RPMI7951 (cell line): ENCODE measurements around the gene GAPVD1. TPM values are rescaled to one million over a fixed set of nuclear protein-coding genes. Genes with fewer than 3 reads are reported as not detected.
"Not testable (repeated sequence)": the region's sequence is repeated elsewhere in the genome, so short reads cannot be mapped to it uniquely, and the experiment has no call there.

ENCODE experiments used
- DNase-seq: peaks from one replicate; pipeline ENCODE4 v3.0.0-alpha.2; 2012; ENCODE audit warnings: low read depth
- total RNA-seq: library from RNA; depleted of rRNA; stranded (reverse); fragments of >200 nt; shearing (Covaris generic); gene quantifications from 2 replicates; pipeline ENCODE4 v1.2.3, GENCODE V29; 2014; rRNA removed

Gene GAPVD1, protein sequence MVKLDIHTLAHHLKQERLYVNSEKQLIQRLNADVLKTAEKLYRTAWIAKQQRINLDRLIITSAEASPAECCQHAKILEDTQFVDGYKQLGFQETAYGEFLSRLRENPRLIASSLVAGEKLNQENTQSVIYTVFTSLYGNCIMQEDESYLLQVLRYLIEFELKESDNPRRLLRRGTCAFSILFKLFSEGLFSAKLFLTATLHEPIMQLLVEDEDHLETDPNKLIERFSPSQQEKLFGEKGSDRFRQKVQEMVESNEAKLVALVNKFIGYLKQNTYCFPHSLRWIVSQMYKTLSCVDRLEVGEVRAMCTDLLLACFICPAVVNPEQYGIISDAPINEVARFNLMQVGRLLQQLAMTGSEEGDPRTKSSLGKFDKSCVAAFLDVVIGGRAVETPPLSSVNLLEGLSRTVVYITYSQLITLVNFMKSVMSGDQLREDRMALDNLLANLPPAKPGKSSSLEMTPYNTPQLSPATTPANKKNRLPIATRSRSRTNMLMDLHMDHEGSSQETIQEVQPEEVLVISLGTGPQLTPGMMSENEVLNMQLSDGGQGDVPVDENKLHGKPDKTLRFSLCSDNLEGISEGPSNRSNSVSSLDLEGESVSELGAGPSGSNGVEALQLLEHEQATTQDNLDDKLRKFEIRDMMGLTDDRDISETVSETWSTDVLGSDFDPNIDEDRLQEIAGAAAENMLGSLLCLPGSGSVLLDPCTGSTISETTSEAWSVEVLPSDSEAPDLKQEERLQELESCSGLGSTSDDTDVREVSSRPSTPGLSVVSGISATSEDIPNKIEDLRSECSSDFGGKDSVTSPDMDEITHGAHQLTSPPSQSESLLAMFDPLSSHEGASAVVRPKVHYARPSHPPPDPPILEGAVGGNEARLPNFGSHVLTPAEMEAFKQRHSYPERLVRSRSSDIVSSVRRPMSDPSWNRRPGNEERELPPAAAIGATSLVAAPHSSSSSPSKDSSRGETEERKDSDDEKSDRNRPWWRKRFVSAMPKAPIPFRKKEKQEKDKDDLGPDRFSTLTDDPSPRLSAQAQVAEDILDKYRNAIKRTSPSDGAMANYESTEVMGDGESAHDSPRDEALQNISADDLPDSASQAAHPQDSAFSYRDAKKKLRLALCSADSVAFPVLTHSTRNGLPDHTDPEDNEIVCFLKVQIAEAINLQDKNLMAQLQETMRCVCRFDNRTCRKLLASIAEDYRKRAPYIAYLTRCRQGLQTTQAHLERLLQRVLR (N-terminal part only)
- 22.2 and 24.9 TPM in 2 replicates for total RNA-seq

DNA sequence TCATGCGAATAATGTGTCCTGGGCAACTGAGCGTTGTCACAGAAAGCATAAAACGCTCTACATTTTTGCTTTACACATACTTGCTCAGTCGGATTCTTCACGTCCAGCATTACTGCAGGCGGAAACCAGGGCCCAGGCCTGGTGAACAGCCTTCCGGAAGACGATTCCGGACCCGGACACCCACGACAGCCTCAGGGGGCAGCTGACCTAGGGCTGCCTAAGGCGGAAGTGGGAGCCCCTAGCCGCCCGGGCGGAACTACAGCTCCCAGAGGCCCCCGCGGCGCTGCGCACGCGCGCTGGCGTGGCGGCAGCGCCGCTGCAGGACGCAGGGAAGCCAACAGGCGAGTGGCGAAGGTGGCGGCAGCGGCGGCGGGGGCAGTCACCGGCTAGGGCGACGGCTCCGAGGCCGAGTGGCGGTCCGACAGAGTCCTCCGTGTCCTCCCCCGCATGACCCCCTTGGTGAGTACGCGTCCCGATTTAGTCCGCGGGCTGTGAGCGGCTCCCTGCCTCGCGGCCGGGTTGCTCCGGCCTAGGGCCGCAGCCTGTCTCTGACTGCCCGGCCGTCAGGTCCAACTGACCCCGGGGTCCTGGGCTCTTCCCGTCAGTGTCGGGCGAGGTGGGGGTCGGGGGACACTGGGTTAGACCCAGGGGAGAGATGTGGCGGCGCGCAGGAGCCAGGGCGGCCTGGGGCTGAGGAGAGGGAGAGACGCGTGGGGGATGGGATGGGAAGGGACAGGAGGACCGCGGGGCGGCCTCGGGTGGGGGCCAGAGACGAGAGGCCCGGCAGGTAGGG is at the start of gene GAPVD1:
GAPVD1 (plus strand) TSS at position 326 of the 793 bp plus-strand sequence. CDS start 37,096 bp downstream, outside the sequence.
- peak; percentile 91 for DNase-seq

DNA sequence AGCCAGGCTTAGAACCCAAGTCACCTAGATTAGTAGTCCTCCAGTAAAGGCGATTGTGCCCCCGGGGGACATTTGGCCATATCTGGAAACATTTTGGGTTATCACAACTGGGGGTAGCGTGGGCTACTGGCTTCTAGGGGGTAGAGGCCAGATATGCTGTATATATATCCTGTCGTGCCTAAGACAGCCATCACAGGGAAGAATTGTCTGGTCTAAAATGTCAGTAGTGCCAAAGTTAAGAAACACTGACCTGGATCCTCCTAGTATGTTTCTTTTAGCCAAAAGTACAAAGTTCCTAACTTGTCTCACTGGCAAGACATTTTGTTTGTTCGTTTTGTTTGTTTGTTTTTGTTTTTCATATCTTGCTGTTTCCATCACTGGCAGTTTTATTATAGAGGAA is 47.4 kb upstream of the GAPVD1 start:
- no peak for DNase-seq

DNA sequence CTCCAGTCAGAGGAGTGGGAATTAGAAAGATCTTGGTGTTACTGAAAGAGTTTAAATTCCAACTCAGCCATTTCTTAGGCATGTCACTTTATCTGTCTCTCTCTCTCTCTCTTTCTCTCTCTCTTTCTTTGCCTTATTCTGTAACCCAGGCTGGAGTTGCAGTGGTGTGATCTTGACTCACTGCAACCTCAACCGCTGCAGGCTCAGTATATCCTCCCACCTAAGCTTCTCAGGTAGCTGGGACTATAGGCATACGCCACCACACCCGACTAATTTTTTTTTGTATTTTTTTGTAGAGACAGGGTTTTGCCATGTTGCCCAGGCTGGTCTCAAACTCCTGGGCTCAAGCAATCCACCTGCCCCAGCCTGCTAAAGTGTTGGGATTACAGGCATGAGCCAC is 43.0 kb upstream of the GAPVD1 start:
- no peak for DNase-seq

DNA sequence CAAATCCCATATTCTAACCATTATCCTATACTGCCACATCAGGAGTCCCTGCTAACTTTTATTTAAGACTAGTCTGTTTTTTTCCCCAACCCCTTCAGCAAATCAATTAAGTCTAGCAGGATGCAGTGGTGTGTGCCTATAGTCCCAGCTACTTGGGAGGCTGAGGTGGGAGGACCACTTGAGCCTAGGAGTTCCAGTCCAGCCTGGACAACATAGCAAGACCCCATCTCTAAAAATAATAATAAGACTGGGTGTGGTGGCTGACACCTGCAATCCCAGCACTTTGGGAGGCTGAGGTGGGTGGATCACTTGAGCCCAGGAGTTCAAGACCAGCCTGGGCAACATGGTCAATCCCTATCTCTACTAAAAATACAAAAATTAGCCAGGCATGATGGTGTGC is 36.8 kb upstream of the GAPVD1 start:
- DNase-seq, result not testable (repeated sequence)

DNA sequence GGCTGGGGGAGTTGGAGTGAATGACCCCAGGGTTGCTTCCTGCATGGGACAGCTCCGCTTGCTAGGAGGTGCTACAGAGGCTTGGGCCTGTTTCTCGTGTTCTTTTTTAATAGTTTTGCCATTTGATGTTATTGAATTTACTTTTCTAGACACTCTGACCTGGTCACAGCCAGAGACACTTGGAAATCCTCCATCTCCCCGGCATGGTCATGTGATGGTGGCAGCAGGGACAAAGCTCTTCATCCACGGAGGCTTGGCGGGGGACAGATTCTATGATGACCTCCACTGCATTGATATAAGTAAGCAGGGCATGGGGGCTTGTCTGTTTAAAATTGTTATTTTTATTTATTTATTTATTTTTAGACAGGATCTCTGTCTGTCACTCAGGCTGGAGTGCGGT is 33.9 kb upstream of the GAPVD1 start:
- DNase-seq, result no peak

DNA sequence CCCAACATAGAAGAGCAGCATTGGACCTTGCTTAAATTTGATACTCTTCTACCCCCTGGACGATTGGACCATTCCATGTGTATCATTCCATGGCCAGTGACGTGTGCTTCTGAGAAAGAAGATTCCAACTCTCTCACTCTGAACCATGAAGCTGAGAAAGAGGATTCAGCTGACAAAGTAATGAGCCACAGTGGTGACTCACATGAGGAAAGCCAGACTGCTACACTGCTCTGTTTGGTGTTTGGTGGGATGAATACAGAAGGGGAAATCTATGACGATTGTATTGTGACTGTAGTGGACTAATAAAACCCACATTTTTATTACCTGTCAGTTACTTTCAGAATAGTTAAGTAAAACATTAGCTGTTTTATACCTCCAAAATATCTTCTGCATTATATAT is 27.9 kb upstream of the GAPVD1 start:
- peak; percentile 87 for DNase-seq

DNA sequence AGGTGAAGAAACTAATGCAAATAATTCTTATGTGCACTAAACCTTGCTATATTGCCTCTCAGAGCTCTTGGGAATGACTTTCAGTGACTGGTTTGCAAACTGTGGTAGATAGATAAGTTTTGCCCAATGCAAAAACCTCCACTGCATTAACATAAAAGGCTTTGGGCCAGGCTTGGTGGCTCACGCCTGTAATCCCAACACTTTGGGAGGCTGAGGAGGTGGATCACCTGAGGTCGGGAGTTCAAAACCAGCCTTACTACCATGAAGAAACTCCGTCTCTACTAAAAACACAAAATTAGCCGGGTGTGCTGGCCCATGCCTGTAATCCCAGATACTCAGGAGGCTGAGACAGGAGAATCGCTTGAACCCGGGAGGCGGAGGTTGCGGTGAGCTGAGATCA is 27.5 kb upstream of the GAPVD1 start:
- DNase-seq, result not testable (repeated sequence)

DNA sequence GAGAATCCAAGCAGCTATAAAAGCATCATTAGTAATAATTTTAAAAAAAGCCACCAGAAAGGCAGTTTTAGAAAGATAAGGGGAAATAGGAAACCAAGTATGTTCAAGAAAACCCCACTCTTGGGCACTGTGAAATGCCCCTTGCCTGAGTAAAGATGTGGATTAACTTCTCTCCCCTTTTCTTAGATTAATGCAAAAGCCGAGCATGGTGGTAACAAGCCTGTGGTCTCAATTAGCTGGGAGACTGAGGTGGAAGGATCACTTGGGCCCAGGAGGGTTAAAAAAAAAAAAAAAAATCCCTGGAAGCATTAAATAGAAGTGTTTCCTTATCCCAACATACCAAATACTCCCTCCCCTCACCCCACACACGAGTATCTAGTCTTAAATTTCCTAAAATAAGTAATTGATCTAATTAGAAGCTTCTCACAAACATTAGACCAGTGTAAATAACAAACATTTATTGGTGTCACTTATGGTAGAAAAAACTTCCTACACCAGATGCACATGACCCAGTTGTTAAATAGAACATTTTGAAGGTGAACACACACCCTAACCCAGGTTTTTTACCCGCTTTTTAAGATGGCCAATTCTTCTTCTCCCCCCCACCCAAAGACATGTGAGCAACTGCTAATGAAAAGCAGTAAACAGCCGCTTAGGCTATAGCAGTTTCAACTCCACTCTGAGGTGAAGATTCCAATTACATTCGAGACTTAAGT is 25.7 kb upstream of the GAPVD1 start:
- no peak for DNase-seq

DNA sequence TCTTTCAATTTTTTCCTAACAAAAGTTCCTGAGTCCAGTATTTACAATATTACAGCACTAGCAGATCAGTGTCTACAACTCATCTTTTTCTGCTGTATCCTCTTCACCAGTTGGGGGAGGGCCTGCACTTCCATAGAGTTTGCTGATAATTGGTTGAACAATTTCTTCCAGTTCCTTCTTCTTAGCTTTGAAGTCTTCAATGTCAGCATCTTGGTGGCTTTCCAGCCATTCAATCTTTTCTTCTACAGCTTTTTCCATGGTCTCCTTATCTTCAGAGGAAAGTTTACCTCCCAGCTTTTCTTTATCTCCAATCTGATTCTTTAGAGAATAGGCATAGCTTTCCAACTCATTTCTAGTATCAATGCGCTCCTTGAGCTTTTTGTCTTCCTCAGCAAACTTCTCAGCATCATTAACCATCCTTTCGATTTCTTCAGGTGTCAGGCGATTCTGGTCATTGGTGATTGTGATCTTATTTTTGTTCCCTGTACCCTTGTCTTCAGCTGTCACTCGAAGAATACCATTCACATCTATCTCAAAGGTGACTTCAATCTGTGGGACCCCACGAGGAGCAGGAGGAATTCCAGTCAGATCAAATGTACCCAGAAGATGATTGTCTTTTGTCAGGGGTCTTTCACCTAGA is 25.0 kb upstream of the GAPVD1 start:
- DNase-seq, result not testable (repeated sequence)

DNA sequence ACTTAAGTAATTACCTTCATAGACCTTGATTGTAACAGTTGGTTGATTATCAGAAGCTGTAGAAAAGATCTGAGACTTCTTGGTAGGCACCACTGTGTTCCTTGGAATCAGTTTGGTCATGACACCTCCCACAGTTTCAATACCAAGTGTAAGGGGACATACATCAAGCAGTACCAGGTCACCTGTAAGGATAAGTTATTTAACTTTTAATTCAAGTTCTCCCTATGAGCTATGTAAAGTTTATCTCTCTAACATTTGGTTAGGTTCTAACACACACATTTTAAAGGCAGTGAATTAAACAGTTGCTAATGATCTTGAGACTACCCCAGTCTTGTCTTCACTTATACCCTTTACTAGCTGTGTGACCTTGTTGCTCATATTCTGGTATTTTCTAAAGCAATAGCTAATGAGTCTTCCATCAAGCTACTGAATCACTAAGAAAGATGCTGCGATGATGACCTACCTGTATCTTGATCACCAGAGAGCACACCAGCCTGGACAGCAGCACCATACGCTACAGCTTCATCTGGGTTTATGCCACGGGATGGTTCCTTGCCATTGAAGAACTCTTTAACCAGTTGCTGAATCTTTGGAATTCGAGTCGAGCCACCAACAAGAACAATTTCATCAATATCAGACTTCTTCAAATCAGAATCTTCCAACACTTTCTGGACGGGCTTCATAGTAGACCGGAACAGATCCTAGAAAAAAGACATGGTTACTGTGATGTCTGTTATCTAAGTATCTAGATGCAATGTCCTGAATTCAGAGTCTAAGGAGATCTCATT is 23.3 kb upstream of the GAPVD1 start:
- no peak for DNase-seq

DNA sequence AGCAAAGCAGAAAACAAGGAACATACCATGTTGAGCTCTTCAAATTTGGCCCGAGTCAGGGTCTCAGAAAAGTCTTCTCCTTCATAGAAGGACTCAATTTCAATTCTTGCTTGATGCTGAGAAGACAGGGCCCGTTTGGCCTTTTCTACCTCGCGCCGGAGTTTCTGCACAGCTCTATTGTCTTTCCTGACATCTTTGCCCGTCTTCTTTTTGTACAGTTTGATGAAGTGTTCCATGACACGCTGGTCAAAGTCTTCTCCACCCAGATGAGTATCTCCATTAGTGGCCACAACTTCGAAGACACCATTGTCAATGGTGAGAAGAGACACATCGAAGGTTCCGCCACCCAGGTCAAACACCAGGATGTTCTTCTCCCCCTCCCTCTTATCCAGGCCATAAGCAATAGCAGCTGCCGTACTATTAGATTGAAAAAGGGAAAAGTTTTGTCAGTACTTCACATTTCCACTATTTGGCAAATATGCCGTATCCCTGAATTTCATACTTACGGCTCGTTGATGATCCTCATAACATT is 22.6 kb upstream of the GAPVD1 start:
- no peak for DNase-seq

DNA sequence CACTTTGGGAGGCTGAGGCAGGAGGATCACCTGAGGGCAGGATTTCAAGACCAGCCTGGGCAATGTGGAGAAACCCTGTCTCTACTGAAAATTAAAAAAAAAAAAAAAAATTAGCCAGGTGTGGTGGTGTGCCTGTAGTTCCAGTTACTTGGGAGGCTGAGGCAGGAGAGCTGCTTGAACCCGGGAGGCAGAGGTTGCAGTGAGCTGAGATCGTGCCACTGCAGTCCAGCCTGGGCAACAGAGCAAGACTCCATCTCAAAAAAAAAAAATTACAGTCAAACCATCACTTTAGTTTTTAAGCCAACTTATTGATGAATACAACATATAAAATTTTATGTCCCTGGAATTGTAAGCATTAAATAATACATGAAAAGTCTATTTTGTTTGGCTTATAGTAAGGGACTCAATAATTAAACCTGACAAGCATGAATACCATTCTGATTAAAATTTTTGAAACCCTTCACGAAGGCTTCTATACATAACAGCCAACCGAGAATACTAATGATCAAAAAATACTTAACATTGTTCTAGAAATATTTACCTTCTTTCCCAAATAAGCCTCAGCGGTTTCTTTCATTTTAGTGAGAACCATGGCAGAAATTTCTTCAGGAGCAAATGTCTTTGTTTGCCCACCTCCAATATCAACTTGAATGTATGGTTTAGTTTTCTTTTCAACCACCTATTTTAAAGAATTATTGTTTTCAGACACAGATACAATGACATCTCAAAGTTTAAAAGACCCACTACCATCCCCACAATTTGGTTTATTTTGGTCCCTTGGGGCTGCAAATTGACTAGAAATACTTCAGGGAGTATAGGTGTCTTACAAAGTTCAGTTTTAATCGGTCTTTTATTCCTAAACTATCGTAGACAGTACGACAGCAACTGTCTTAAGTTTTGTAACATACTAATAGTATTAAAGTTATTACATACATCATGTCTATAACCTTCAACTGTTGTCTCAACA is 21.7 kb upstream of the GAPVD1 start:
- DNase-seq, result no peak

DNA sequence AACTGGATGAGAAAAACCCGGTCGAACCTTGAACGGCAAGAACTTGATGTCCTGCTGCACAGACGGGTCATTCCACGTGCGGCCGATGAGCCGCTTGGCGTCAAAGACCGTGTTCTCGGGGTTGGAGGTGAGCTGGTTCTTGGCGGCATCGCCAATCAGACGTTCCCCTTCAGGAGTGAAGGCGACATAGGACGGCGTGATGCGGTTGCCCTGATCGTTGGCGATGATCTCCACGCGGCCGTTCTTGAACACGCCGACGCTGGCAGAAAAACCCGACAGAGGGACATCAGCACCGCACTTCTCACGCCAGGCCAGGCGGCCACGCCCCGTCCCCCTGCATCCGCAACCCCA is 21.0 kb upstream of the GAPVD1 start:
- peak; percentile 28 for DNase-seq

DNA sequence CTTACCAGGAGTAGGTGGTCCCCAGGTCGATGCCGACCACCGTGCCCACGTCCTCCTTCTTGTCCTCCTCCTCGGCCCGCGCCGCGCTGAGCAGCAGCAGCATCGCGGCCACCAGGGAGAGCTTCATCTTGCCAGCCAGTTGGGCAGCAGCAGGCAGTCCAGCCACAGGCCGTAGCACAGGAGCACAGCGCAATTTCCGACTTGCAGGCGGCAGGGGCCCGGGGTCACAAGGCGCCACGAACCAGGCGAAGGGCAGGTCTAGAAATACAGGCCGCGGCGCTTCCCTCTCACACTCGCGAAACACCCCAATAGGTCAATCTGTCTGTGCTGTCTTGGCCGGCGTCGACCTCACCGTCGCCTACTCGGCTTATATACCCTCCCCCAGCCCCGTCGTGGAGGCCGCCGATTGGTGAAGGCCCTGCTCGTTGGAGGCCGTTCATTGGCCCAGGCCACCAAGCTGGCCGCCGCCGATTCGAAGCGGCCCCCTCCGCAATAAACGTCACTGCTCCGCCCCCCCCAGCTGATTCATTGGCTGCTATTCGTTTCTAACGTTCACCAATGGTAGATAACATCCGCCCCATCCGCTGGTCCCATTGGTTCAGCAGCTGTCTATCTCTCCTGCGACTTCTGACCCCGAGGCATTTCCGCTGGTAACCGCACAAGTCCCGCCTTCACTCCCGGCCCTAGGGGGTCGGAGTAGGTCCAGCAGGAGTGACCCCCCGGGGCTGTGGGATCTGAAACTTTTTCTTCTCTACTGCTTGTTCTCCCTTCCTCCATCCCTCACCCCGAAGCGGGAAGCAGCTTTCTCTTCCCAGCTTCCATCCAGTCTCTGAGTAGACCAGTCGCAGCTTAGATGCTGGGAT is 20.4 kb upstream of the GAPVD1 start, which contains the start of gene HSPA5:
HSPA5 (minus strand) TSS at position 344 of the 863 bp plus-strand sequence; CDS start at position 127, 217 bp downstream.
- DNase-seq, result peak; percentile 99

DNA sequence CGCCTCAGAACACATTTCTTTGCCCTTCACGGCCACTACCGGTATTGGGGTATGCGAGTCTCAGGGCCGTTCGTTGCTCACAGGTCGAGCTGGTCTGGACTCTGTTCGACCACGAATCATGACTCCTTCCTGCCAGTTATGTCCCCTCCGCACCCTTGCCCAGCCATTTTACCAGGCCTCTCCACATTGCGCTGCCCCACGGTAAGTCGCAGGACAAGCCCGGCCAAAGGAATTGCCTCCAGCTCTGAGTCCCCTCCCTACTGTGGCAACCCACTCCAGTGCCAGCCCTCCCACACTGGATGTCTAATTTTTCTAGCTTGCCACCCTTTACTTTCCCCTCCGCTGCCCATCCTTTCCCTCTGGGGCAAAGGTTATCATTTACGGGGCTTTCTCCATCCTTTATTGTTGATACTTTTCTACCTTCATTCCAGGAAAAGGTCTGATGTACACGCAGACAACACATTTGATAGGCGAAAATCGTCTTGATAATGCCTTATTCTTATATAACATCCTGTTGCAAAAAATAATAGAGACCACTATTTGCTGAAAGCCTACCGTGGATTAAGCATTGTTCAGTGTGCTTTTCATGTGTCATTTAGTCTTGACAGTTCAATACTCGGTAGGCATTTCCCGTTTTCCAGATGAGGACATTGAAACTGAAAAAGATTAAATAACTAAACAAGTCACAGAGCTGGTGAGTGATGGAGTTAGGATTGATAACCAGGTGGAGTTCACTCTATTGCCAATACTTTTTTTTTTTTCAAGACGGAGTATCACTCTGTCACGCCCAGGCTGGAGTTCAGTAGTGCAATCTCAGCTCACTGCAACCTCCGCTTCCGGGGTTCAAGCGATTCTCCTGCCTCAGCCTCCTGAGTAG is 19.5 kb upstream of the GAPVD1 start:
- peak; percentile 41 for DNase-seq
